GM12873 (cell line): Measurements from ENCODE around the gene IRX2.

ENCODE experiments used
- CTCF ChIP-seq: IDR thresholded peaks from 2 replicates; pipeline ENCODE4 v1.5.1; 2012; ENCODE audit warnings: low read depth, mild to moderate bottlenecking, moderate library complexity, low read length, control low read depth; ENCODE audit not compliant: insufficient read depth; ENCODE audit errors: missing control alignments

IRX2 gene

GRCh38 chr5:2779459-2779858 lies 28.0 kb upstream of the IRX2 start:
- no peak for TF ChIP-seq CTCF

- no peak for TF ChIP-seq CTCF
Observed at GRCh38 chr5:2776337-2777302, 25.1 kb upstream of the IRX2 start.

DNA sequence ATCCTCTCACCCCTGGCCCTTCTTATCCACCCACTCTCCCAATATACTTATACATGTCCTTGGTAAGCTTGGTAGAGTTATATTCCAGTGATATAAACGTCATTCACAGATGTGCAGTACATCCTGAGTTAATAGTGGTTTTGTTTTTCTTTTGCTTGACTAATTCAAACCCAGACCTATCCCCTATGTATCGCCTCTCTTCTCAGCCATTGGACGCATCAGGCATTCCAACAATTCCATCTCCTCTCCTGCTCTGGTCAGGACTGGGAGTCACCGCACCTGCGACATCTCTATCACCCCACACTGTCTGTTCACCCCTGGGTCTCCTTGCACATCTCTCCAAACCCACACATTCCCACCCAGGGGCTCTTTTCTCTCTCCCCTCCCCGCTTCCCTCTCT lies 21.9 kb upstream of the IRX2 start:
- no peak for TF ChIP-seq CTCF

DNA sequence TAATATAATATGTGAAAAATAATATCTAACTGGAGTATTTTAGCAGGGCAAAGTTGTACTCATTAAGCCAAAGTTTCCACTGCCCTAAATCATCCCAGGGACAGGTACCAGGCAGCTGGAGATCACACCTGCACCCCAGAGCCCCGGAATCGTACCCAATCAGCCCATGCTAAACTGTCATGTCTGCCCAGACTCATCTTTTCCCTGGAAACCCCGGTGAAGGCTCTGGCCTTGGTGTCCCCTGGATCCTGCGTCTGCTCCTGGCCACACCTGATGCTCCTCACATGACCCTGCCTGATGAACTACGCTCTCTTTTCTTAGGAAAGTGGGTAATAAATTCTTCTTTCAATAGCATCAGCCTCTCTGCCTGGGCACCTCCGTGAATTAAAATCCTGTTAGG lies 15.6 kb upstream of the IRX2 start:
- TF ChIP-seq CTCF: no peak

DNA sequence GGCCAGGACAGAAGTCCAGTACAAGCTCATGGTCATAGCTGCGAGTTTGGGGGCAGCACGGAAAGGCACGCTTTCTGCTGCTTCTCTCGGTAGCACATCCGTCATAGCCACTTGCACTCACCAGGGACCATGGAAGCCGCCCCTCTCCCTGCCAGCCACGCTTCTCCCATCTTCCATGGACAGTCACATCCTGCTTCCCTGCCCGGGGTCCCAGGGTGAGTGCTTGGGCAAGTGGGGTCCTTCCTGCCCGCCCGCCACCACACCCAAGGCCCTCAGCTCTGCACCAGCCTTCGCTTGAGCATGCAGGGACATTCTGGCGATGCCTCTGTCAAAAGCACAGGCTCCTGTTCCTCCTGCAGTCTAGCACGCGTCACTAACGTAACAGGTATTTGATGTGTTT lies 13.1 kb upstream of the IRX2 start:
- TF ChIP-seq CTCF: no peak

GRCh38 chr5:2763533-2763794 lies 12.0 kb upstream of the IRX2 start:
- no peak for TF ChIP-seq CTCF

- no peak for TF ChIP-seq CTCF
Observed at GRCh38 chr5:2762744-2763532, 11.5 kb upstream of the IRX2 start.
